HL-60 (cell line): ENCODE measurements around the gene PEX10.
"Not testable (repeated sequence)": the region's sequence is repeated elsewhere in the genome, so short reads cannot be mapped to it uniquely, and the experiment has no call there.

Experiments
- DNase-seq, 2 experiments: peaks; one replicate each; pipeline ENCODE4 v3.0.0-alpha.2; 2010 to 2020; ENCODE audit warnings: low read depth in 1 of 2, low spot score in 1 of 2
- H3K27ac ChIP-seq: fragments of 250-450 bp; sonication (Bioruptor Pico); replicated peaks from 2 replicates; pipeline ENCODE4 v1.5.1; 2020; ENCODE audit warnings: mild to moderate bottlenecking, moderate library complexity
- H3K27me3 ChIP-seq: fragments of 250-450 bp; sonication (Bioruptor Pico); 2 replicates; pipeline ENCODE4 v1.5.1; 2021; ENCODE audit warnings: mild to moderate bottlenecking, moderate library complexity; ENCODE audit not compliant: insufficient read depth, poor library complexity, severe bottlenecking
- H3K4me3 ChIP-seq: replicated peaks from 2 replicates; pipeline ENCODE4 v1.5.1; 2011; ENCODE audit warnings: mild to moderate bottlenecking, control low read depth, low read length; ENCODE audit not compliant: insufficient read depth
- CTCF ChIP-seq: IDR thresholded peaks from one replicate; pipeline ENCODE4 v1.5.1; 2011; ENCODE audit warnings: low read length, control low read depth, inconsistent platforms; ENCODE audit not compliant: insufficient read depth
- GABPA ChIP-seq: IDR thresholded peaks from 2 replicates; pipeline ENCODE4 v1.6.1; 2012; ENCODE audit warnings: low read depth
- POLR2AphosphoS5 ChIP-seq: IDR thresholded peaks from 2 replicates; pipeline ENCODE4 v1.6.1; 2012; ENCODE audit warnings: low read depth
- REST ChIP-seq: IDR thresholded peaks from 2 replicates; pipeline ENCODE4 v1.6.1; 2012; ENCODE audit warnings: low read depth; ENCODE audit not compliant: insufficient replicate concordance
- SPI1 ChIP-seq: IDR thresholded peaks from 2 replicates; pipeline ENCODE4 v1.6.1; 2012; ENCODE audit warnings: low read depth, mild to moderate bottlenecking, borderline replicate concordance
- long read RNA-seq: library from polyadenylated mRNA; unstranded; transcript quantifications from one replicate; pipeline ENCODE4 v2.0.0, GENCODE V29; 2020

Gene PEX10
- long read RNA-seq, transcript PEX10-202 (6 exons, 1,997 nt) = major isoform, 39 of 53 reads
- long read RNA-seq, partial matches to known transcripts = 1 of 53 reads
- long read RNA-seq, other reads (novel, unspliced or antisense) = 12 of 53 reads

DNA sequence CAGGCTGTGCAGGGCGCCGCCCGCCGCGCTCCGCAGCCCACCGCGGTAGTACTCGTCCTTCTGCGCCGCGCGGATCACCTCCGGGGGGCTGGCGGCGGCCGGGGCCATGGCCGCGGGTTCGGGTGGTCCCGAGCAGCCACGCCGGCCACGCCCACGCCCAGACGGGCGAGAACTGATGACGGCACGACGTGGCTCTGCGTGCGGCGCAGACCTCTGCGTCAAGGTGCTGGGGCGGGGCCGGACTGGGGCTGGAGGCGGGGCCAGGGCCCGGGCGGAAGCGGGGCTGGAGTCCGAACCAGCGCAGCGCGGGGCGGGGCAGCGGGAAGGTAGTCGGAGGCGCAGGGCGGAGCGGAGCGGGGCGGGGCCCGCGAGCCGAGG lies at the start of gene PEX10:
Gene PEX10 (minus strand): TSS at position 170 of the 378 bp plus-strand sequence. CDS start 62 bp downstream, at position 108.
- DNase-seq = peak; percentile 93 to 97
- TF ChIP-seq CTCF (no peak), POLR2AphosphoS5 (peak; percentile 15; the same call in 1 of the 2 replicates), SPI1 (peak; percentile 30; the same call in 1 of the 2 replicates), GABPA (no peak), REST (no peak)
- Histone ChIP-seq H3K4me3 (peak within 1 kb of the TSS; percentile 97), H3K27me3 (peaks cover 21% of the 10 kb centered on the region), H3K27ac (peak within 1 kb of the TSS; percentile 88)

DNA sequence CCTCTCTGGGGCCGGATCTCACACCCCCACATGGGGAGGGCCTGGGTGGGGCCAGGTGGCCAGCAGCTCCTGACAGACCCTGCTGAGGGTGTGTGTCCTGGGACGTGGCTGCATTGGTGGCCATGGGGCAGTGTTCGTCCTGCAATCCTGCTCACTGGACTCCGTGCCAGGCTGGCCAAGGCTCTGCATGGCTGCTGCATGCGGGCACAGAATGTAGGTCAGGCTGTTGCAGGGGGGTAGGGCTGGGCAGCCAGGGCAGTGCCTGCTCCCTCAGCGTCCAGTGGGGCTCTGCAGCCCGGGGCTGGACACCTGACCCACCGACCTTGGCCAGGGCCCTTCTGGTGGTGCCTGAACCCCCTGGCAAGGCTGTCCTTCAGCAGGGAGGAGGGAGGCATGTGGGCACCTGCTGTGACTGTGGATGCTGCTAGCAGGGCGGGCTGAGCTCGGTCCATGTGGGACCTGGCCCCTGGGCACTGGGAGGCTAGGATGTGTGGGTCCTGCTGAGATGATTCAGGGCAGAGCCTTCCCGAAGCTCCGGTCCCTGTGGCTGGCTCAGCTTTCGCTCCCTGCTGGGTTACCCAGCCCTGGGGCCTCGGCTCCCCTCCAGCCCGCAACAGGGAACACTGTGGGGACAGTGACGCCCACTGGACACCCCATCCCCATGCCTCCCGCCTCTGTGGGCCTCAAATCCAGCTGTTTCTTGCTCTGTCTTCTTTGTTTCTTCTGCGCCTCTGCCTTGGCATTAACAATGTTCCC lies 48.8 kb upstream of the PEX10 start:
- Histone ChIP-seq H3K4me3 (no peak overlapping the region), H3K27me3 (peaks cover 3% of the 10 kb centered on the region), H3K27ac (no peak overlapping the region)
- no peak for DNase-seq
- TF ChIP-seq POLR2AphosphoS5 = no peak
- TF ChIP-seq SPI1 = no peak
- TF ChIP-seq GABPA = no peak

DNA sequence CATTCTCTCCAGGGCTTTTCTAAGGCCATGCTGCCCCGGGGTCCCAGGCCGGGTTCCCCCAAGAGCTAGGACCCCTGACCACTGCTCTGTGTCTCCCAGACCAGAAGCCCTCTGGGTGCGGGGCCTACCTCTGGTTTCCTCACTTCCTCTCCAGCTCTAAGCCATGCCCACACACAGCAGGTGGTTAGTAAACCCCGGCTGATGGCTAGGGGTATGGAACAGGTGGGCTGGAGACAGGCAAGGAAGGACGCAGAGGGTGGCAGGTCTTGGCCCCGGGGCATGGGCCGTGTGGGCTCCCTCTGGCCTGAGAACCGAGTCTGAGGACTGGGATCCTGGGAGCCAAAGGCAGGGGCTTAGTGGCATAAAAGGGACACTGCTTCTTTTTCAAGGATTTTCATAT lies 47.8 kb upstream of the PEX10 start:
- H3K27me3 ChIP-seq = peaks cover 3% of the 10 kb centered on the region
- no peak overlapping the region for H3K4me3 ChIP-seq
- TF ChIP-seq POLR2AphosphoS5 = no peak
- TF ChIP-seq SPI1 = no peak
- TF ChIP-seq REST = no peak
- no peak for TF ChIP-seq CTCF
- no peak for TF ChIP-seq GABPA
- no peak overlapping the region for H3K27ac ChIP-seq
- DNase-seq = no peak

DNA sequence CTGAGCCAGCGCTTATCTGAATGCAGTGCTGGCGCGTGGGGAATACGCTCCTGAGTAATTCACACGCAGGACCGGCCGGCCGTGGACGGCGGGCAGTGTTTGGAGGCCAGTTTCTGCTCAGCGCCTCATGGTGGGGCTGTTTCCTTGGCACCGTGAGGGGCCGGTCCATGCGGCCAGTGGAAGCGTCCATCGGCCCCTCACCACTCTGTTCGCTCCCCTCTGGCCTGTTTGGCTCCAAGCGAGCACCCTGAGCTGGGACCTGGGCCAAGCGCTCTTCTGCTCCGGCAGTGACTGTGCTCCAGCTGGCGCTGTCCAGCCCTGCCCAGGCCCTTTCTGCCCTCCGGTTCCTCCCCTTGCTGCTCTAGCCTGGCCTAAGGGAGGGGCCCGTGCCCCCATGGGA lies 47.4 kb upstream of the PEX10 start:
- no peak overlapping the region for H3K4me3 ChIP-seq
- H3K27ac ChIP-seq = no peak overlapping the region
- TF ChIP-seq REST (peak; percentile 48), POLR2AphosphoS5 (no peak)
- DNase-seq = no peak
- peaks cover 3% of the 10 kb centered on the region for H3K27me3 ChIP-seq

DNA sequence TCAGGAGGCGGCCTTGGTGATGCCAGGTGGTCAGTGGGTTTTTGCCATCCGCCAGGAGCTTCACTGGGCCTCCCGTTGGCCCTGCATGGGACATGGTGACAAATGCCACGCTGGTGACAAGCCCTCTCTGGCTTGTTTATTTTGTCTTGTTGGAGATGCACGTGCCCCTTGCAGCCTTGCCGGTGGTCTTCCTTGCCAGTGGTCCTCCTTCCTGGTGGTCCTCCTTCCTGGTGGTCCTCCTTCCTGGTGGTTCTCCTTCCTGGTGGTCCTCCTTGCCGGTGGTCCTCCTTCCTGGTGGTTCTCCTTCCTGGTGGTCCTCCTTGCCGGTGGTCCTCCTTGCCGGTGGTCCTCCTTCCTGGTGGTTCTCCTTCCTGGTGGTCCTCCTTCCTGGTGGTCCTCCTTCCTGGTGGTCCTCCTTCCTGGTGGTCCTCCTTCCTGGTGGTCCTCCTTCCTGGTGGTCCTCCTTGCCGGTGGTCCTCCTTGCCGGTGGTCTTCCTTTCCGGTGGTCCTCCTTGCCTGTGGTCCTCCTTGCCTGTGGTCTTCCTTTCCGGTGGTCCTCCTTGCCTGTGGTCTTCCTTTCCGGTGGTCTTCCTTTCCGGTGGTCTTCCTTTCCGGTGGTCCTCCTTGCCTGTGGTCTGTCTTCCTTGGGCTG lies 46.9 kb upstream of the PEX10 start:
- not testable (repeated sequence) for H3K27me3 ChIP-seq, H3K27ac ChIP-seq, H3K4me3 ChIP-seq, DNase-seq
